Activated naive CD8-positive, alpha-beta T cell treated with anti-CD3 and anti-CD28 coated beads for 36 hours (primary cell): ENCODE results near the gene ACAP3. TPM values are rescaled to one million over a fixed set of nuclear protein-coding genes. Genes with fewer than 3 reads are reported as not detected.

Source experiments
- DNase-seq: peaks from one replicate; pipeline ENCODE4 v3.0.0; 2021
- H3K27ac Mint-ChIP-seq: one replicate; pipeline ENCODE4 v1.8.0; 2022; ENCODE audit warnings: mild to moderate bottlenecking, moderate library complexity, mixed read lengths
- H3K27me3 Mint-ChIP-seq: one replicate; pipeline ENCODE4 v1.8.0; 2022; ENCODE audit warnings: mild to moderate bottlenecking, mixed read lengths
- H3K36me3 Mint-ChIP-seq: one replicate; pipeline ENCODE4 v1.8.0; 2021; ENCODE audit warnings: mild to moderate bottlenecking, mixed read lengths
- H3K4me1 Mint-ChIP-seq: one replicate; pipeline ENCODE4 v1.8.0; 2021; ENCODE audit warnings: mixed read lengths
- H3K4me3 Mint-ChIP-seq: one replicate; pipeline ENCODE4 v1.8.0; 2022; ENCODE audit warnings: mild to moderate bottlenecking, moderate library complexity, mixed read lengths
- H3K9me3 Mint-ChIP-seq: one replicate; pipeline ENCODE4 v1.8.0; 2022; ENCODE audit warnings: mixed read lengths
- total RNA-seq, 2 experiments: library from RNA; stranded (reverse); gene quantifications; one replicate each; pipeline ENCODE4 v1.2.3, GENCODE V29; 2021

The ACAP3 gene
- total RNA-seq, 2 experiments from 2014 or later = 26.6 to 28.4 TPM

DNA sequence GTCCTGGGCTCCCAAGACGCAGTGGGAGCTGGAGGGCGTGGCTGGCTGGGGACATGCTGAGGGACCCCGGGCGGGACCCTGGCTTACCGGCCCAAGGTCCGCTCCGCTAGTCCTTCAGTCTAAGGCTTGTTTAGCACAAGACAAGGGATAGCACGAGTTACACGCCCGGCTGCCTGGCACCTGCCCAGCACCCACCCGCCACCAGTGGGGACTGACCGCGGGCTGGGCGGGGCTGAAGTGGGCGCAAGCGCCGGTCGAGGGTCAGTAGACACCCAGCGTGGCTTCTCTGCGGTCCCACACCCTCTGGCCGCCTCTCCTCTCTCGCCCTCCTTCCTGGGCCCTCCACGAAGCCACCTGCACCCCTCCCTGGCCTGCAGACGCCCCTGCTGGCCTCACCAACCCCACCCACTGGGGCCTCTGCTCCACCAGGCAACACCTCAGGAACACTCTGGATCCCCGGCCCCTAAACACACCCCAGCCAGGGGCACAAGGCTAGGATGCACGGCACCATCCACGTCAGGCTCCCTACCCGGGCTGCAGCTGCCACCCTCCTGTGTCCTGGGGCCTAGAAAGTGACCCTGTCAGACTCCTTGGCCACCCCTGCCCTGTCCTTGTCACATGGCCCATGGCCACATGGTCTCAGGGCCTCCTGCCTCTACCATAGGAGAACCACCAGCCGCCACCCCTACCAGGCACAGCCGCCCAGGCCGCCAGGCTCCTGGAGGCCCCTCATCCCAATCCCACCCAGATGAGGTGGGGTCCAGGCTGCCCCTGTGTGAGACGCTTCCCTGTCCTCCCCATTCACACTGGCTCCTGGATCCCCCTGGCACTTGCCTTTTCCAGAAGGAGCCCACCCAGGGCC lies 29.4 kb upstream of the ACAP3 start:
- H3K4me3 Mint-ChIP-seq = no peak overlapping the region
- H3K36me3 Mint-ChIP-seq = peaks cover 11% of the 10 kb centered on the region
- peaks cover 1% of the 10 kb centered on the region for H3K9me3 Mint-ChIP-seq
- no peak for DNase-seq
- no peak overlapping the region for H3K27ac Mint-ChIP-seq
- H3K27me3 Mint-ChIP-seq = no peaks in the 10 kb centered on the region
- no peaks in the 10 kb centered on the region for H3K4me1 Mint-ChIP-seq

DNA sequence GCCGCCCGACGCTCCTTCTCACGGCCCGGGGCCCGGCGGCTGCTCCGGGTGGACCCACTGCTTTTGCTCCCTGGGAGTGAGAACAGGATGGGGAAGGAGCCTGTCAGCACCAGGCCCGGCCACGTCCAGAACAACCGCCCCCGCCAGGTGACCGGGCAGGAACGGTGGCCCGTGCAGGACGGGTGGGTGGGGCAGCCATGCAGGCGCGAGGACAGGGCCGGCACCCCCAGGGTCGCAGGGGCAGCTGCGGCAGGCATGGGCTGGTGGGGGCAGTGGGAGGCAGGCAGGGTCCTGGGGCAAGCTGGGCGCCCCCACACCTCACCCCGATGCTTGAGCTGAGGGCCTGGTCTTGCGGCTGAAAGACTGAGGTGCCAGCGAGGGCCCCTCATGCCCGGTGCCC lies 28.7 kb upstream of the ACAP3 start:
- no peaks in the 10 kb centered on the region for H3K4me1 Mint-ChIP-seq
- no peak overlapping the region for H3K27ac Mint-ChIP-seq
- H3K4me3 Mint-ChIP-seq = no peak overlapping the region
- no peaks in the 10 kb centered on the region for H3K27me3 Mint-ChIP-seq
- H3K9me3 Mint-ChIP-seq = peaks cover 1% of the 10 kb centered on the region
- peaks cover 11% of the 10 kb centered on the region for H3K36me3 Mint-ChIP-seq
- no peak for DNase-seq

DNA sequence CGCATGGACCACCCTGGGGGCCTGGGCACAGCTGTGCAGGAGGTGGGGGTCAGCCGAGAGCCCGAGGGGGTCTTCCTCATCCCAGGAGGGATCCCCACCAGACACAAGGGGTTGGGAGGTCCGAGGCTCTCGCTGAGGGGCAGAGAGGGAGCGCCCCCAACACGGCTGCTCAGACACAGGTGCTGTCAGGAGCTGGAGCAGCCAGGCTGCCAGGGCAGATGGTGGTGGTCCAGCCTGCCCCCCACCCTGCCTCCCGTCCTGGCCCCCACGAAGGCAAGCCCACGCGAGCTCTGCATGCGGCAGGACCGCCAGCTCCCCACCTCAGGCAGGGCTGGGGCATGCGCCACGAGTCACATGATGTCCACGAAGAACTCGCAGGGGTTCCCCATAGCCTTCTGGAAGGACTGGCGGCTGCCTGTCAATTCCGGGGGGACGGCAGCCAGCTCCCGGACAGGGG lies 28.1 kb upstream of the ACAP3 start:
- no peak for DNase-seq
- no peaks in the 10 kb centered on the region for H3K4me1 Mint-ChIP-seq
- H3K27me3 Mint-ChIP-seq = no peaks in the 10 kb centered on the region
- H3K4me3 Mint-ChIP-seq = no peak overlapping the region
- peaks cover 5% of the 10 kb centered on the region for H3K36me3 Mint-ChIP-seq
- no peaks in the 10 kb centered on the region for H3K9me3 Mint-ChIP-seq
- no peak overlapping the region for H3K27ac Mint-ChIP-seq

DNA sequence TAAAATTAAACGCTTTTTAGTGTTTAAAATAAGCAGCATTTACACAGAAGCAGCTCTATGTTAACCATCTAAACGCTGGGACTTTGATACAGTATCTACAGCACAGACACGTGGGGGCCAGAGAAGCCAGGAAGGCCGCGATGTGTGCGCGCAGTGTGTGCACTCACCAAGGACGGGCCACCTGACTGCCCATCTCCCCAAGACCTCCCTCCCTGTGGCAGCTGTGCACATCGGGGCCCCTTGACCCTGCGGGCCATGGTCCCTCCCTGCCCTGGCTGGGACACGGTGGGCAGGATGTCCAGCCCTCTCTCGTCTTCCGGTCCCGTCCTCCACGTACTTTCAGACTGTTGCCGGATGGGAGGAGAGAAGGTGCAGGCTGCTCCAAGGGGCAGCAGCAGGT lies 27.6 kb upstream of the ACAP3 start:
- no peaks in the 10 kb centered on the region for H3K9me3 Mint-ChIP-seq
- no peak for DNase-seq
- H3K27me3 Mint-ChIP-seq = no peaks in the 10 kb centered on the region
- H3K4me1 Mint-ChIP-seq = no peaks in the 10 kb centered on the region
- H3K4me3 Mint-ChIP-seq = no peak overlapping the region
- peaks cover under 1% of the 10 kb centered on the region for H3K36me3 Mint-ChIP-seq
- H3K27ac Mint-ChIP-seq = no peak overlapping the region

DNA sequence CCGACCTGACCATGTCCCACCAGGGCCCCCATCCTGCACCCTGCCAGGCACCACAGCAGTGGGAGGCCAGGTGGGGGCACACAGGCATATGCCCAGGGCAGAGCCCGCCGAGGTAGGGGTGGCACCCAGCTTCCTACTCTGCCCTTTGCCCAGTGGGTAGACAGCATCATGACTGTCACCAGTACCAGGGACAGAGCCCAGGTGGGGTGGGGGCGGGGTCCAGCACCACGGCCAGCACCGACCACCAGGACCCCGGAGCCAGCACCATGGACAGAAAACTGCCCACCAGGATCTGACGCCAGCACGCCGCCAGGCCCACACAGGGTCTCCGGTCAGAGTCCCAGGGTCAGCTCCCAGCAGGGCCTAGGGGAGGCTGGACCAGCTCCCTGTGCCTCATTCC lies 27.1 kb upstream of the ACAP3 start:
- H3K4me1 Mint-ChIP-seq = no peaks in the 10 kb centered on the region
- H3K9me3 Mint-ChIP-seq = no peaks in the 10 kb centered on the region
- no peaks in the 10 kb centered on the region for H3K27me3 Mint-ChIP-seq
- DNase-seq = no peak
- H3K27ac Mint-ChIP-seq = no peak overlapping the region
- no peak overlapping the region for H3K4me3 Mint-ChIP-seq
- H3K36me3 Mint-ChIP-seq = no peaks in the 10 kb centered on the region

DNA sequence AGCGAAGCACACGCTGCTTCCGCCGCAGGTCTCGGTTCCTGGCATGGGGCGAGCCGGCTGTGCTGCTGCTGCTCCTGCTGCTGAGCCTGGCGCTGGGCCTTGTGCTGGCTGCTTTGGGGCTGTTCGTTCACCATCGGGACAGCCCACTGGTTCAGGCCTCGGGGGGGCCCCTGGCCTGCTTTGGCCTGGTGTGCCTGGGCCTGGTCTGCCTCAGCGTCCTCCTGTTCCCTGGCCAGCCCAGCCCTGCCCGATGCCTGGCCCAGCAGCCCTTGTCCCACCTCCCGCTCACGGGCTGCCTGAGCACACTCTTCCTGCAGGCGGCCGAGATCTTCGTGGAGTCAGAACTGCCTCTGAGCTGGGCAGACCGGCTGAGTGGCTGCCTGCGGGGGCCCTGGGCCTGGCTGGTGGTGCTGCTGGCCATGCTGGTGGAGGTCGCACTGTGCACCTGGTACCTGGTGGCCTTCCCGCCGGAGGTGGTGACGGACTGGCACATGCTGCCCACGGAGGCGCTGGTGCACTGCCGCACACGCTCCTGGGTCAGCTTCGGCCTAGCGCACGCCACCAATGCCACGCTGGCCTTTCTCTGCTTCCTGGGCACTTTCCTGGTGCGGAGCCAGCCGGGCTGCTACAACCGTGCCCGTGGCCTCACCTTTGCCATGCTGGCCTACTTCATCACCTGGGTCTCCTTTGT lies 26.0 kb upstream of the ACAP3 start:
- H3K4me3 Mint-ChIP-seq = no peak overlapping the region
- DNase-seq = no peak
- no peaks in the 10 kb centered on the region for H3K4me1 Mint-ChIP-seq
- no peaks in the 10 kb centered on the region for H3K9me3 Mint-ChIP-seq
- H3K27ac Mint-ChIP-seq = no peak overlapping the region
- H3K36me3 Mint-ChIP-seq = no peaks in the 10 kb centered on the region
- H3K27me3 Mint-ChIP-seq = no peaks in the 10 kb centered on the region

DNA sequence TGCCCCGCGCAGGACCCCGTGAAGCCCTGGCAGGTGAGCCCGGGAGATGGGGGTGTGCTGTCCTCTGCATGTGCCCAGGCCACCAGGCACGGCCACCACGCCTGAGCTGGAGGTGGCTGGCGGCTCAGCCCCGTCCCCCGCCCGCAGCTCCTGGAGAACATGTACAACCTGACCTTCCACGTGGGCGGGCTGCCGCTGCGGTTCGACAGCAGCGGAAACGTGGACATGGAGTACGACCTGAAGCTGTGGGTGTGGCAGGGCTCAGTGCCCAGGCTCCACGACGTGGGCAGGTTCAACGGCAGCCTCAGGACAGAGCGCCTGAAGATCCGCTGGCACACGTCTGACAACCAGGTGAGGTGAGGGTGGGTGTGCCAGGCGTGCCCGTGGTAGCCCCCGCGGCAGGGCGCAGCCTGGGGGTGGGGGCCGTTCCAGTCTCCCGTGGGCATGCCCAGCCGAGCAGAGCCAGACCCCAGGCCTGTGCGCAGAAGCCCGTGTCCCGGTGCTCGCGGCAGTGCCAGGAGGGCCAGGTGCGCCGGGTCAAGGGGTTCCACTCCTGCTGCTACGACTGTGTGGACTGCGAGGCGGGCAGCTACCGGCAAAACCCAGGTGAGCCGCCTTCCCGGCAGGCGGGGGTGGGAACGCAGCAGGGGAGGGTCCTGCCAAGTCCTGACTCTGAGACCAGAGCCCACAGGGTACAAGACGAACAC lies 25.2 kb upstream of the ACAP3 start:
- Mint-ChIP-seq H3K27me3 (no peaks in the 10 kb centered on the region), H3K36me3 (no peaks in the 10 kb centered on the region), H3K4me1 (no peaks in the 10 kb centered on the region), H3K27ac (no peak overlapping the region), H3K4me3 (no peak overlapping the region), H3K9me3 (no peaks in the 10 kb centered on the region)
- no peak for DNase-seq

DNA sequence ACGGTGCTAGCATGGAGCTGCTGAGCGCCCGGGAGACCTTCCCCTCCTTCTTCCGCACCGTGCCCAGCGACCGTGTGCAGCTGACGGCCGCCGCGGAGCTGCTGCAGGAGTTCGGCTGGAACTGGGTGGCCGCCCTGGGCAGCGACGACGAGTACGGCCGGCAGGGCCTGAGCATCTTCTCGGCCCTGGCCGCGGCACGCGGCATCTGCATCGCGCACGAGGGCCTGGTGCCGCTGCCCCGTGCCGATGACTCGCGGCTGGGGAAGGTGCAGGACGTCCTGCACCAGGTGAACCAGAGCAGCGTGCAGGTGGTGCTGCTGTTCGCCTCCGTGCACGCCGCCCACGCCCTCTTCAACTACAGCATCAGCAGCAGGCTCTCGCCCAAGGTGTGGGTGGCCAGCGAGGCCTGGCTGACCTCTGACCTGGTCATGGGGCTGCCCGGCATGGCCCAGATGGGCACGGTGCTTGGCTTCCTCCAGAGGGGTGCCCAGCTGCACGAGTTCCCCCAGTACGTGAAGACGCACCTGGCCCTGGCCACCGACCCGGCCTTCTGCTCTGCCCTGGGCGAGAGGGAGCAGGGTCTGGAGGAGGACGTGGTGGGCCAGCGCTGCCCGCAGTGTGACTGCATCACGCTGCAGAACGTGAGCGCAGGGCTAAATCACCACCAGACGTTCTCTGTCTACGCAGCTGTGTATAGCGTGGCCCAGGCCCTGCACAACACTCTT lies 24.5 kb upstream of the ACAP3 start:
- H3K4me3 Mint-ChIP-seq = no peak overlapping the region
- H3K9me3 Mint-ChIP-seq = no peaks in the 10 kb centered on the region
- no peak overlapping the region for H3K27ac Mint-ChIP-seq
- H3K4me1 Mint-ChIP-seq = no peaks in the 10 kb centered on the region
- no peaks in the 10 kb centered on the region for H3K27me3 Mint-ChIP-seq
- H3K36me3 Mint-ChIP-seq = no peaks in the 10 kb centered on the region
- no peak for DNase-seq

DNA sequence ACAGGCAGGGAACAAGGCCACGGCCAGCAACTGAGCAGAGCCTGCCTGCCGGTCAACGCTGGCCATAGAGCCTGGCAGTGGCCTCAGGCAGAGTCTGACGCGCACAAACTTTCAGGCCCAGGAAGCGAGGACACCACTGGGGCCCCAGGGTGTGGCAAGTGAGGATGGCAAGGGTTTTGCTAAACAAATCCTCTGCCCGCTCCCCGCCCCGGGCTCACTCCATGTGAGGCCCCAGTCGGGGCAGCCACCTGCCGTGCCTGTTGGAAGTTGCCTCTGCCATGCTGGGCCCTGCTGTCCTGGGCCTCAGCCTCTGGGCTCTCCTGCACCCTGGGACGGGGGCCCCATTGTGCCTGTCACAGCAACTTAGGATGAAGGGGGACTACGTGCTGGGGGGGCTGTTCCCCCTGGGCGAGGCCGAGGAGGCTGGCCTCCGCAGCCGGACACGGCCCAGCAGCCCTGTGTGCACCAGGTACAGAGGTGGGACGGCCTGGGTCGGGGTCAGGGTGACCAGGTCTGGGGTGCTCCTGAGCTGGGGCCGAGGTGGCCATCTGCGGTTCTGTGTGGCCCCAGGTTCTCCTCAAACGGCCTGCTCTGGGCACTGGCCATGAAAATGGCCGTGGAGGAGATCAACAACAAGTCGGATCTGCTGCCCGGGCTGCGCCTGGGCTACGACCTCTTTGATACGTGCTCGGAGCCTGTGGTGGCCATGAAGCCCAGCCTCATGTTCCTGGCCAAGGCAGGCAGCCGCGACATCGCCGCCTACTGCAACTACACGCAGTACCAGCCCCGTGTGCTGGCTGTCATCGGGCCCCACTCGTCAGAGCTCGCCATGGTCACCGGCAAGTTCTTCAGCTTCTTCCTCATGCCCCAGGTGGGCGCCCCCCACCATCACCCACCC lies 23.6 kb upstream of the ACAP3 start, which contains the start of gene TAS1R3:
TAS1R3 (plus strand) TSS at position 213 of the 898 bp plus-strand sequence; CDS start at position 279, 66 bp downstream.
- DNase-seq = no peak
- H3K4me3 Mint-ChIP-seq = no peak within 1 kb of the TSS
- no peaks in the 10 kb centered on the region for H3K27me3 Mint-ChIP-seq
- no peaks in the 10 kb centered on the region for H3K9me3 Mint-ChIP-seq
- H3K27ac Mint-ChIP-seq = no peak within 1 kb of the TSS
- H3K36me3 Mint-ChIP-seq = no peaks in the 10 kb centered on the region
- H3K4me1 Mint-ChIP-seq = peaks cover 3% of the 10 kb centered on the region

DNA sequence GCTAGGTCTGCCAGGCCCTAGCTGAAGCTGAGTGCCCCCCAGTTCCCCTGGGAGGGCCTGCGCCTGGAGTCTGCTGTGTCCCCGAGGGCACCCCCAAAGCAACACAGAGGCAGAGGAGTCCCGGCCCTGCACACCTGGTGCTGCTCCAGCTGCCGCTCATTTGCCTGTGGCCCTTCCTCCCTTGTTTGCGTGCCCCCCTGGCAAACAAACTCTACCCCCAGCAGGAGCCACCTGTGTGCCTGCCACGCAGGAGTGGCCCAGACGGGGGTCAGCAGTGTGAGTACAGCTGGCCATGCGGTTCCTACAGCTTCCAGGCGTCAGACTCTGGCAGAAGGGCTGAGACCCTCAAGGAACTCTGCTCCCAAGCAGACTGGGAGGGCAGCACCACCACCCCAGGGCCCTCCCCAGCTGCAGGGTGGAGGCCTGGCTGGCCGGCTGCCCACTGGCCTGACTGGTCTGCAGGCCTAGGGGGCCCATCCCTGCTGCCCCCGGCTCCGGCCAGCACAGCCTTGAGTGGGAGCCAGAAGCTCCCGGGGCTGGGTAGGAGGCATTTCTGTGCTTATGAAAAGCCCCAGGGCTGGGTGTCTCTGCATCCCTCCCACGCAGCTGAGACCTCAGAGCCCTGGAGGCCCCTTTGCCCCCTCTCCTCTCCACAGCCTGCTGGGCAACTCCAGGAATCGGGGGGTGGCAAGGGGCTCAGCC lies 22.8 kb upstream of the ACAP3 start:
- DNase-seq = no peak
- H3K4me3 Mint-ChIP-seq = no peak overlapping the region
- peaks cover 9% of the 10 kb centered on the region for H3K4me1 Mint-ChIP-seq
- H3K36me3 Mint-ChIP-seq = no peaks in the 10 kb centered on the region
- no peaks in the 10 kb centered on the region for H3K9me3 Mint-ChIP-seq
- H3K27me3 Mint-ChIP-seq = no peaks in the 10 kb centered on the region
- H3K27ac Mint-ChIP-seq = no peak overlapping the region

DNA sequence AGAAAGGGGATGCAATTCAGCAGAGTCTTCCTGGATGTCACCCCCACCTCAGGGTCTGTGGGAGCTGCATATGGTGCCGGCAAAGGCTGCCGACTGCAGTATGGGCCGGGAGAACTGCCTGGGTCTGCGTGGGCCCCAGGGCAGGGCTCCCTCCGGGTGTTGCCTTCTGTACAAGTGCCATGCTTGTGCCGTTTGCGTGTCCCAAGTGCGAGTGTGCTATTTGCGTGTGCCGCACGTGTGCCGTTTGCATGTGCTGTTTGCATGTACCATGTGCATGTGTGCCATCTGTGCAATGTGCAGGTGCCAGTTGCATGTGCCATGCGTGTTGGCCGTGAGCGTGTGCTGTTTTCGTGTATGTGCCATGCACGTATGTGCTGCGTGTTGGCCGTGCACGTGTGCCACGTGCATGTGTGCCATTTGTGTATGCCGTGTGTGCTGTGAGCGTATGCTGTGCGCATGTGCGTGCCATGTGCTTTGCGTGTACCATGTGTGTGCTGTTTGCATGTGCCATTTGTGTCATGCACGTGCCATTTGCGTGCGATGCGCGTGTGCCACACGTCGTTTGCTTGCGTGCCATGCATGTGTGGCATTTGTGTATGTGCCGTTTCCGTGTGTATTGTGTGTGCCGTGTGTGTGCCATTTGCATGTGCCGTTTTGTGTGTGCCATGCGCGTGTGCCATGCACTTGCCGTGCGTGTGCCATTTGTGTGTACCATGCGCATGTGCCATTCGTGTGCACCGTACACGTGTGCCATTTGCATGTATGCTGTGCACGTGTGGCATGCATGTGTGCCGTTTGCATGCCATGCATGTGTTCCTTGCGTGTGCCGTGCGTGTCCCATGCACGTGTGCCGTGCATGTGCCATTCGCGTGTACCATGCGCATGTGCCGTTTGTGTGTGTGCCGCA lies 21.8 kb upstream of the ACAP3 start:
- Mint-ChIP-seq H3K36me3 (no peaks in the 10 kb centered on the region), H3K4me3 (no peak overlapping the region), H3K27me3 (no peaks in the 10 kb centered on the region)

DNA sequence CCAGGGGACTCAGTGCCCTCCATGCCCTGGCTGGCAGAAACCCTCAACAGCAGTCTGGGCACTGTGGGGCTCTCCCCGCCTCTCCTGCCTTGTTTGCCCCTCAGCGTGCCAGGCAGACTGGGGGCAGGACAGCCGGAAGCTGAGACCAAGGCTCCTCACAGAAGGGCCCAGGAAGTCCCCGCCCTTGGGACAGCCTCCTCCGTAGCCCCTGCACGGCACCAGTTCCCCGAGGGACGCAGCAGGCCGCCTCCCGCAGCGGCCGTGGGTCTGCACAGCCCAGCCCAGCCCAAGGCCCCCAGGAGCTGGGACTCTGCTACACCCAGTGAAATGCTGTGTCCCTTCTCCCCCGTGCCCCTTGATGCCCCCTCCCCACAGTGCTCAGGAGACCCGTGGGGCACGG lies 20.5 kb upstream of the ACAP3 start:
- DNase-seq = no peak
- H3K4me3 Mint-ChIP-seq = no peak overlapping the region
- no peaks in the 10 kb centered on the region for H3K9me3 Mint-ChIP-seq
- H3K27ac Mint-ChIP-seq = no peak overlapping the region
- peaks cover 14% of the 10 kb centered on the region for H3K4me1 Mint-ChIP-seq
- H3K27me3 Mint-ChIP-seq = no peaks in the 10 kb centered on the region
- peaks cover 5% of the 10 kb centered on the region for H3K36me3 Mint-ChIP-seq

More for the DNA sequence above, 21.8 kb upstream of the ACAP3 start:
- Mint-ChIP-seq H3K27ac (no peak overlapping the region), H3K9me3 (no peaks in the 10 kb centered on the region), H3K4me1 (peaks cover 11% of the 10 kb centered on the region)
- no peak for DNase-seq

DNA sequence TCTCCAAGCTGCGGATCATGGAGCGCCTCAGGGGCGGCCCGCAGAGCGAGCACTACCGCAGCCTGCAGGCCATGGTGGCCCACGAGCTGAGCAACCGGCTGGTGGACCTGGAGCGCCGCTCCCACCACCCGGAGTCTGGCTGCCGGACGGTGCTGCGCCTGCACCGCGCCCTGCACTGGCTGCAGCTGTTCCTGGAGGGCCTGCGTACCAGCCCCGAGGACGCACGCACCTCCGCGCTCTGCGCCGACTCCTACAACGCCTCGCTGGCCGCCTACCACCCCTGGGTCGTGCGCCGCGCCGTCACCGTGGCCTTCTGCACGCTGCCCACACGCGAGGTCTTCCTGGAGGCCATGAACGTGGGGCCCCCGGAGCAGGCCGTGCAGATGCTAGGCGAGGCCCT lies 19.6 kb upstream of the ACAP3 start:
- DNase-seq = no peak
- no peaks in the 10 kb centered on the region for H3K27me3 Mint-ChIP-seq
- H3K27ac Mint-ChIP-seq = no peak overlapping the region
- H3K36me3 Mint-ChIP-seq = peaks cover 6% of the 10 kb centered on the region
- H3K4me3 Mint-ChIP-seq = no peak overlapping the region
- peaks cover 18% of the 10 kb centered on the region for H3K4me1 Mint-ChIP-seq
- no peaks in the 10 kb centered on the region for H3K9me3 Mint-ChIP-seq
